WI38 (cell line): ENCODE data around the gene EPB41L2.

Experiments
- H3K4me3 ChIP-seq: 2 replicates; pipeline ENCODE4 v1.5.1; 2011; ENCODE audit warnings: low read depth, mild to moderate bottlenecking, control low read depth, low read length
- CTCF ChIP-seq: IDR thresholded peaks from 2 replicates; pipeline ENCODE4 v1.5.1; 2012; ENCODE audit warnings: low read depth, mild to moderate bottlenecking, control low read depth, low read length

EPB41L2 gene

DNA sequence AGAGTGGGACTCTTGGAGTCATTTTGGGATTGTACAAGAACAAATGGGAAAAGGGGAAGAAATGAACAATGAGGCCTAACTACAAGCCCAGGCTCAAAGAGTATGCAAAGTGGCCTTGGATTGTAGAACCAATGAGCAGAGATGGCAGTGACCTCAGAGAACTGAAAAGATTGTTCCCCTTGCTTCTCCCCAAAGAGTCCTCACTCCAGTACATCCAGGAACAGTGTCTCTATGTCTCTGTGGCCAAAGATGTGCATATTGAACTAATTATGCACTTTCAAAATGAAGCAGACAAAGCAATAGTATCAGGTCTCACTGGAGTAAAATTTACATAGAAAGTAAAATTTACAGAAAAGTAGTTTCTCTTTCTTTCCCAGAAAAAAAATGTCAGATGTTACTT lies 154.9 kb downstream of the EPB41L2 start:
- TF ChIP-seq CTCF, result no peak
- H3K4me3 ChIP-seq, result no peak overlapping the region

- TF ChIP-seq CTCF, result no peak
- H3K4me3 ChIP-seq, result no peak overlapping the region
Measured at GRCh38 chr6:130907687-130908086, 155.4 kb downstream of the EPB41L2 start.

- no peak overlapping the region for H3K4me3 ChIP-seq
- TF ChIP-seq CTCF, result no peak
Measured at GRCh38 chr6:130906736-130907381, 156.2 kb downstream of the EPB41L2 start.

DNA sequence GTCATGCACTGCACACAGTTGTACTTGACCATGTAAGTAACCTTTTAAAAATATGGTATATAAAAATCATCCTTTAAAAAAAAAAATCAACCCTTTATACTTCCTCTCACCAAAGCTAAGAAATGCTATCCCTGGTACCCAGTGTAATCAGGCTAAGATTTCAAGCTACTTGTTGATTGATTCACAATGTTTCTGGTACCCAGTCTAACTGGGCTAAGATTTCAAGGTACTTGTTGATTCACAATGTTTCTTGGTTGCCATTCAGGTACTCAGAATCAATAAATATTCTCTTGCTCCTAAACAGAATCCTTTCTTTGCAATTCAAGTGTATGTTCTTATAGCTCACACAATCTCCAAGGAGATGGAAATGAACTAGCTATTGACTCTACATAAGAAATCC lies 159.4 kb downstream of the EPB41L2 start:
- no peak overlapping the region for H3K4me3 ChIP-seq
- TF ChIP-seq CTCF, result no peak

DNA sequence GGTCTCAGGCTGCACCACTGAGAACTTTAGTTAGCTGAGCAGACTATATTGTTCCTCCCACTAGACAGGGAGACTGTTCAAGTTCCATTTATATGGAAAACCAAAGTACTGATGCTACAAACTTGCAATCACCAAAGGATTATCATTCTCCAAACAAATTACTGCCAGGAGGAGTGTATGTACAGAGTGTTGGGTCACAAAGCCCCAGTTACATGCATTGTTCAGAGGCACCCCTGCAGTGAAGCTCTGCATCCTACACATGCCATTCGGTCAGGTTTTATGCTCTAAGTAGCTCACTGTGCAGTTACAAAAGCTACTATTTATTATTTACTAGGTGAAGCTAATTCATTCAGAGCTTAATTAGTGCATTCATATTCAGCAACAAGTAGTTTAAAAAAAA lies 160.0 kb downstream of the EPB41L2 start:
- TF ChIP-seq CTCF, result no peak
- H3K4me3 ChIP-seq, result no peak overlapping the region

DNA sequence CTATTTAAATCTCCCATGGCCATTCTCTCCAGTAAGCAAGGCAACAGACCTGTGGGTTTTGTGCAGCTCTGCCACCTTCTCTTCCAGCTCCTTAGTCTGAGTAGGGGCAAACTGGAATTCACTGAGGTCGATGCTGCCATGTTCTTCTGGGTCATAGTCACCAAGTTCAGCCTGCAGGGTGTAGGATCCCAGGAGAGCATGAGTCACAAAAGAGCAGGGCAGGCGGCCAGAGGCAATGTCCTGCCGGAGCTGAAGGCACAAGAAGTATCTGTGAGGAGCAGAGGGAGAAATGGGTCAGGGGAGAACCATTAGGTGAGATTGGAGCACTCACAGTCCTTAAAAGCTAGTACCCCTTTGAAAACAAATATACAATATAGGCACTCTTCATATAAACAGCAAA lies 162.1 kb downstream of the EPB41L2 start:
- H3K4me3 ChIP-seq, result no peak overlapping the region
- TF ChIP-seq CTCF, result no peak

- TF ChIP-seq CTCF, result no peak
- H3K4me3 ChIP-seq, result no peak overlapping the region
Measured at GRCh38 chr6:130896249-130896648, 166.8 kb downstream of the EPB41L2 start.
